ENCODE data around the gene ABCB8. TPM values are rescaled to one million over a fixed set of nuclear protein-coding genes. Genes with fewer than 3 reads are reported as not detected.

The ABCB8 gene
- polyA plus RNA-seq, 1 of the 3 experiments (the other 2 are of a cell fraction) = 36.0 TPM

DNA sequence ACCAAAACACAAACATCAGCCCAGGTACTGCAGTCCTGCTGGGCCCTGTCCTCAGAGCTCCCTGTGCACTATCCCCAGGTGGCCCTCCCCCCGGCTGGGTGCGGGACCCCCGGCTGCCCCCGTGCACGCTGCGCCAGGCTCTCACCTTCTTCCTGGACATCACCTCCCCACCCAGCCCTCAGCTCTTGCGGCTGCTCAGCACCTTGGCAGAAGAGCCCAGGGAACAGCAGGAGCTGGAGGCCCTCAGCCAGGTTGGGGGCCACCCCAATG, 18.3 kb upstream of the ABCB8 start:
- Histone ChIP-seq H2AFZ (ENCODE audit: low read depth) (no peak overlapping the region), H3K4me2 (no peak overlapping the region), H3K9me3 (no peaks in the 10 kb centered on the region), H3F3A (replicated peaks; ENCODE audit: insufficient read depth) (no peaks in the 10 kb centered on the region), H3K36me3 (replicated peaks in 1 of 2; ENCODE audit: control insufficient read depth in 1 of 2, insufficient read depth in 2 of 2, low read length in 1 of 2) (no peaks in the 10 kb centered on the region), H4K20me1 (ENCODE audit: insufficient read depth) (no peaks in the 10 kb centered on the region), H3K9ac (no peak overlapping the region), H3K4me1 (ENCODE audit: control insufficient read depth in 1 of 2, insufficient read depth in 2 of 2, low read depth in 1 of 2, low read length in 1 of 2) (peaks cover 0 to 30% of the 10 kb centered on the region in 2 experiments; a peak in 1 of 4 replicates), H3K79me2 (ENCODE audit: insufficient read depth) (no peaks in the 10 kb centered on the region), H3K27ac (ENCODE audit: low read depth in 2 of 2, low read length in 1 of 2) (no peak overlapping the region), H3K9me2 (no peaks in the 10 kb centered on the region), H3K4me3 (ENCODE audit: low read depth in 2 of 2, low read length in 1 of 2) (no peak overlapping the region), H3K27me3 (ENCODE audit: insufficient read depth) (0 out of 2 replicates have a peak, but pooled peaks cover 5% of the 10 kb centered on the region)
- DNase-seq = no peak
- TF ChIP-seq, protein P1, sequence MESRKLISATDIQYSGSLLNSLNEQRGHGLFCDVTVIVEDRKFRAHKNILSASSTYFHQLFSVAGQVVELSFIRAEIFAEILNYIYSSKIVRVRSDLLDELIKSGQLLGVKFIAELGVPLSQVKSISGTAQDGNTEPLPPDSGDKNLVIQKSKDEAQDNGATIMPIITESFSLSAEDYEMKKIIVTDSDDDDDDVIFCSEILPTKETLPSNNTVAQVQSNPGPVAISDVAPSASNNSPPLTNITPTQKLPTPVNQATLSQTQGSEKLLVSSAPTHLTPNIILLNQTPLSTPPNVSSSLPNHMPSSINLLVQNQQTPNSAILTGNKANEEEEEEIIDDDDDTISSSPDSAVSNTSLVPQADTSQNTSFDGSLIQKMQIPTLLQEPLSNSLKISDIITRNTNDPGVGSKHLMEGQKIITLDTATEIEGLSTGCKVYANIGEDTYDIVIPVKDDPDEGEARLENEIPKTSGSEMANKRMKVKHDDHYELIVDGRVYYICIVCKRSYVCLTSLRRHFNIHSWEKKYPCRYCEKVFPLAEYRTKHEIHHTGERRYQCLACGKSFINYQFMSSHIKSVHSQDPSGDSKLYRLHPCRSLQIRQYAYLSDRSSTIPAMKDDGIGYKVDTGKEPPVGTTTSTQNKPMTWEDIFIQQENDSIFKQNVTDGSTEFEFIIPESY (IDR thresholded peaks at IDR 0.05; ENCODE audit: borderline replicate concordance, low read depth) = no peak
- TF ChIP-seq, protein P2, sequence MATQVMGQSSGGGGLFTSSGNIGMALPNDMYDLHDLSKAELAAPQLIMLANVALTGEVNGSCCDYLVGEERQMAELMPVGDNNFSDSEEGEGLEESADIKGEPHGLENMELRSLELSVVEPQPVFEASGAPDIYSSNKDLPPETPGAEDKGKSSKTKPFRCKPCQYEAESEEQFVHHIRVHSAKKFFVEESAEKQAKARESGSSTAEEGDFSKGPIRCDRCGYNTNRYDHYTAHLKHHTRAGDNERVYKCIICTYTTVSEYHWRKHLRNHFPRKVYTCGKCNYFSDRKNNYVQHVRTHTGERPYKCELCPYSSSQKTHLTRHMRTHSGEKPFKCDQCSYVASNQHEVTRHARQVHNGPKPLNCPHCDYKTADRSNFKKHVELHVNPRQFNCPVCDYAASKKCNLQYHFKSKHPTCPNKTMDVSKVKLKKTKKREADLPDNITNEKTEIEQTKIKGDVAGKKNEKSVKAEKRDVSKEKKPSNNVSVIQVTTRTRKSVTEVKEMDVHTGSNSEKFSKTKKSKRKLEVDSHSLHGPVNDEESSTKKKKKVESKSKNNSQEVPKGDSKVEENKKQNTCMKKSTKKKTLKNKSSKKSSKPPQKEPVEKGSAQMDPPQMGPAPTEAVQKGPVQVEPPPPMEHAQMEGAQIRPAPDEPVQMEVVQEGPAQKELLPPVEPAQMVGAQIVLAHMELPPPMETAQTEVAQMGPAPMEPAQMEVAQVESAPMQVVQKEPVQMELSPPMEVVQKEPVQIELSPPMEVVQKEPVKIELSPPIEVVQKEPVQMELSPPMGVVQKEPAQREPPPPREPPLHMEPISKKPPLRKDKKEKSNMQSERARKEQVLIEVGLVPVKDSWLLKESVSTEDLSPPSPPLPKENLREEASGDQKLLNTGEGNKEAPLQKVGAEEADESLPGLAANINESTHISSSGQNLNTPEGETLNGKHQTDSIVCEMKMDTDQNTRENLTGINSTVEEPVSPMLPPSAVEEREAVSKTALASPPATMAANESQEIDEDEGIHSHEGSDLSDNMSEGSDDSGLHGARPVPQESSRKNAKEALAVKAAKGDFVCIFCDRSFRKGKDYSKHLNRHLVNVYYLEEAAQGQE (IDR thresholded peaks at IDR 0.05; ENCODE audit: low read depth, low read length) = no peak
- no peak for TF ChIP-seq JUND (IDR thresholded peaks at IDR 0.05)
- no peak for TF ChIP-seq MEF2A (IDR thresholded peaks at IDR 0.05; ENCODE audit: borderline replicate concordance, low read depth)
- no peak for TF ChIP-seq RXRA (IDR thresholded peaks at IDR 0.05; ENCODE audit: borderline replicate concordance, low read depth)
- no peak for TF ChIP-seq NFIC (IDR thresholded peaks at IDR 0.05; ENCODE audit: borderline replicate concordance)
- TF ChIP-seq FOSL2 (IDR thresholded peaks at IDR 0.05; ENCODE audit: borderline replicate concordance, low read depth) = no peak
- TF ChIP-seq SIN3A (IDR thresholded peaks at IDR 0.05; ENCODE audit: borderline replicate concordance, low read depth, low read length) = no peak
- no peak for TF ChIP-seq GABPA (IDR thresholded peaks at IDR 0.05; ENCODE audit: low read depth)
- TF ChIP-seq, protein P3, sequence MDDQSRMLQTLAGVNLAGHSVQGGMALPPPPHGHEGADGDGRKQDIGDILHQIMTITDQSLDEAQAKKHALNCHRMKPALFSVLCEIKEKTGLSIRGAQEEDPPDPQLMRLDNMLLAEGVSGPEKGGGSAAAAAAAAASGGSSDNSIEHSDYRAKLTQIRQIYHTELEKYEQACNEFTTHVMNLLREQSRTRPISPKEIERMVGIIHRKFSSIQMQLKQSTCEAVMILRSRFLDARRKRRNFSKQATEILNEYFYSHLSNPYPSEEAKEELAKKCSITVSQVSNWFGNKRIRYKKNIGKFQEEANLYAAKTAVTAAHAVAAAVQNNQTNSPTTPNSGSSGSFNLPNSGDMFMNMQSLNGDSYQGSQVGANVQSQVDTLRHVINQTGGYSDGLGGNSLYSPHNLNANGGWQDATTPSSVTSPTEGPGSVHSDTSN (IDR thresholded peaks at IDR 0.05) = no peak
- TF ChIP-seq SMC3 (IDR thresholded peaks at IDR 0.05; ENCODE audit: low read depth, low read length) = no peak
- TF ChIP-seq EZH2phosphoT487 (IDR thresholded peaks at IDR 0.05; ENCODE audit: borderline replicate concordance, low read depth) = no peak
- no peak for TF ChIP-seq FOXJ3 (CRISPR knock-in tag; IDR thresholded peaks at IDR 0.05)
- TF ChIP-seq RCOR1 (IDR thresholded peaks at IDR 0.05; ENCODE audit: low read length) = no peak
- TF ChIP-seq TCF12 (IDR thresholded peaks at IDR 0.05) = no peak
- 88% methylated on average over 5 of the region's 7 CpGs for WGBS (ENCODE audit: low lambda C conversion rate)
- ChIA-PET CTCF (interaction anchor here (0.5 to 11.3 kb wide), 19 partner anchors 9 to 561 kb away, joined by 3 to 151 read pairs (median 9); partner anchors contain the start of genes ABCB8, ATG9B, CDK5 and NOS3), POLR2A (interaction anchor here (0.9 to 1.4 kb wide), 2 partner anchors 8 to 15 kb away, joined by 3 to 5 read pairs; no protein-coding TSS in a partner anchor)

Measured in SK-N-SH (cell line).